GM18507 (cell line): Measurements from ENCODE around the gene CMIP.

Experiments
- DNase-seq: peaks from one replicate; pipeline ENCODE4 v3.0.0; 2011; ENCODE audit warnings: low read depth; ENCODE audit not compliant: insufficient read length; ENCODE audit errors: extremely low spot score
- FAIRE-seq: peaks from 2 replicates; lab custom pipeline; 2011; peaks lifted over from hg19 to GRCh38; lab: Jason Lieb, UNC

Gene CMIP

DNA sequence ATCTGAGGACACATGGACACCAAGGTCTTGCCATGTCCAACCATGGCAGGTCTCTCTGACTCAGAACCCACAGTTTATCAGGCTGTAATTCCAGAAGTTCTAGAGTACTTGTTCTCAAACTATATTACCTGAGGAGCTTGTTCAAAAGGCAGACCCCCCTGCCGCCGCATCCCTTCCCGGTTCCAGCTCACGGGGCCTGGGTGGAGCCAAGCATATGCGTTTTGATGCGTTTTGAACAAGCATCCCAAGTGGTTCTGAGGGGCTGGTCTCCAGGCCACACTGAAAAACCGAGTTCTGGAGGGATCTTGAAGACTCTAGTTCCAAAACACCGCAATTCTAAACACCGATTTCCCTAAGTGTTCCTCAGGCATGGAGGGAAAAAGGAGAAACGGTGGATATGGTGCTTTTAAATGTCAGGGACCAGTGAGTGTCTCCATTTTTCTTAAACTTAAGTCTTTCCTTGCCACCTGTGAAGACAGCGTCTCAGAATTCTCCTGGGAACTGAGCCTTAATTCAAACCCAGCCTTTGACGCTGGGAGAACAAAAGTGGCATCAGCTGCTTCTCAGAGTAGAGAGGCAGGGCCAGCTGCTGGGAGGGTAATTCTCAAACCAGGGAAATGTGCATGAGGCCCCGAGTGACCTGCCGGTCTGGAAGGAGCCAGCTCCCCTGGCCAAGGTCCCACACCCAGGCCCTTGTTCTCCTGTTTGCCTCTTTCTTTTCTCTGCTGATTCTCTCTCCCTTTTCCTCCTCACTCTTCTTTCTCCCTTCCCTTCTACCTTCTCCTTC, 250.1 kb downstream of the CMIP start:
- DNase-seq: no peak

DNA sequence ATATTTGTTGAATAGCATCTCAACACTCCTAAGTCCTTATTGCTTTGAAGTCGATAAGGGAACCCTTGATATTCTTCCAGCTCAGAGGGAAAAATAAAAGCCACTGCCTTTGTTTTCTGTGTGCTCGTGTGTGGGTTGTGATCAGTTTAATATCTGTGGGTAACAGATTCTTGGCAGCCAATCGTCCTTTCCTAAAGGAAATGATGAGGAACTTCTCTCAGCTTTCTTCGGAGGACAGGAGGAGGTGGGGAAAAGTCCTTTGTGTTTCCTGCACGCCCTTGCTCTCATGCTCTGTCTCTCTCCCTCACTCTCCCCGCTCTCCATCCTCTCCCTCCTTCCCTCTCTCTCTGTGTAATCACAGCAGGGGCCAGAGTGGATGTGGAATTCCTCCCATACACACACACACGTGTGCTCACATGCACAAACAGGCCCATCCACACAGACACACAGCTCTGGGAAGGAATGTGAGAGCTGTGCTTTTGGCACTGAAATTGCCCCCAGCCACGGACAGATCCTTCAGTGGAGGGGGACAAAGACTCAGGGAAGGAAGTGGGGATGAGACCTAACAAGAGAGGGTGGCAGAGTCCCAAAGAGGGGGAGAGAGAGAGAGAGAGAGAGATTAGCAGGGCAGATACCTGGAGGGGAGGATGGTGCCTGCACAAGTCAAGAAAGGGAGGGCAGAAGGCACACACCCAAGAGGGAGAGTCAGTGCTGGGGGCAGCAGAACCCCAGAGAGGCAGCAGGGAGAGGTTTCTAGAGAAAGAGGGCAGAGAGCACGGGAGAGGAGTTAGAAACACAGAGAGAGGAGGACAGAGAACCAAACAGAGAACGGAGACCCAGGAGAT, 250.9 kb downstream of the CMIP start:
- no peak for FAIRE-seq
- no peak for DNase-seq

More for the DNA sequence above, 250.1 kb downstream of the CMIP start:
- no peak for FAIRE-seq

DNA sequence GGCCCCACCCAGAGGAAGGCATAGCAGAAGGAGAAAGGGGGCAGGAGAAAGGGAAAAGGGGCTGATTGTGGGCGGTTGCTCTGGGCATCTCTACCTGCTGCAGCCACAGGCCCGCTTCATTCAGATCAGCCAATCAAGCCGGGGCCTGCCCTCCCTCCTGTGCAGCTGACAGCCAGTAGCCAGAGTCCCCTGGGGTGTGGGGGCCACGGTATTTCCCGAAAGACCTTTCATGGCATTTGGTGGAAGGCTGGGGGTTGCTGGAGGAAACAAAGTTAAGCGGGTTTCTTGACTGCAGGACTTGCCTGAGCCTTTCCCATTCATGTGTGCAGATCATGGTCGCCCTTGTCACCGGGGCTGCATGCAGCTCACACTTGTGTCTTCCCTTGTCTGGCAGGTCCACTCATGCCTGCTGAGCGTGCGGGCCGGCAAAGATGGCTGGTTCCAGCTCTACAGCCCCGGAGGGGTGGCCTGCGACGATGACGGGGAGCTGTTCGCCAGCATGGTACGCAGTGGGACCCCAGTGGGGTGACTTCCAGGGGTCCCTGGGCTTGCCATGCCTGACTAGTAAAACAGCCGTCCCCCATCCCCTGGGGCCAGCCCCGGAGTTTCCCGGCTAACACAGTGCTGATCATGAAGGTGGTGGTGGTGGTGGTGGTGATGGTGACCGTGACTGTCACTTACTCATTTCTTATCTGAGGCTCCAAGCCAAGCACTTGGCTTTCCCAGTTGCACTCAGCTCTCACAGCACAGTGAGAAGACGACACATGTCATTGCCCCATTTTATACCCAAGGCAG, 251.8 kb downstream of the CMIP start:
- FAIRE-seq (no peak), DNase-seq (no peak)

DNA sequence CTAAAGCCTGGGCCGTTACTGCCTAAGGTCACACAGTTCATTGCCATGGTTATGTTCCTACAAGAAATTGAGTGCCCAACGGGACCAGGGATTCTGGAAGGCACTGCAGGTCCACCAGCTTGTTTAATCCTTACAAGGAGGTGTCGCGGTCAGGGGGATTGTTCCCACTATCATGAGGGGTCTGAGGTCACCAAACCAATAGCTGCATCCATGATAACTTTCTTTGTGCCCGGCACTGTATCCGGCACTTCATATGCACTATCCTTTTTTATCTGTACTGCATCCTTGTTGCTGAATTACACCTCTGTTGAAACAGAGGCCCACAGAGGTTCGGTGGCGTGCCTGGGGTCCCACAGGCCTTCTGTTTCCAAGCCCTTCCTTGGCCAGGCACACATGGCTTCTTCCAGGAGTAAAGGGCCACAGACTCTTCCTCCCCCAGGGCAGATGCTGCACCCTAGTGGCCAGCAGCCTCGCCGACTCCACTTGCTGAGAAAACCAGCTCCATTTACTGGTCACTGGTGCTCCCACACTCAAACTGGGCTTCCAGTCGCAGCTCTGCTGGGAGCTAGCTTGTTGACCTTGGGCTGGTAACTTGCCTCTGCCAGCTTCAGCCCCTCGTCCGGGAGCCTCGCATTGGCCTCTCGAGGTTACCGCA, 252.5 kb downstream of the CMIP start:
- peak; percentile 35 for DNase-seq
- FAIRE-seq: peak; percentile 42

DNA sequence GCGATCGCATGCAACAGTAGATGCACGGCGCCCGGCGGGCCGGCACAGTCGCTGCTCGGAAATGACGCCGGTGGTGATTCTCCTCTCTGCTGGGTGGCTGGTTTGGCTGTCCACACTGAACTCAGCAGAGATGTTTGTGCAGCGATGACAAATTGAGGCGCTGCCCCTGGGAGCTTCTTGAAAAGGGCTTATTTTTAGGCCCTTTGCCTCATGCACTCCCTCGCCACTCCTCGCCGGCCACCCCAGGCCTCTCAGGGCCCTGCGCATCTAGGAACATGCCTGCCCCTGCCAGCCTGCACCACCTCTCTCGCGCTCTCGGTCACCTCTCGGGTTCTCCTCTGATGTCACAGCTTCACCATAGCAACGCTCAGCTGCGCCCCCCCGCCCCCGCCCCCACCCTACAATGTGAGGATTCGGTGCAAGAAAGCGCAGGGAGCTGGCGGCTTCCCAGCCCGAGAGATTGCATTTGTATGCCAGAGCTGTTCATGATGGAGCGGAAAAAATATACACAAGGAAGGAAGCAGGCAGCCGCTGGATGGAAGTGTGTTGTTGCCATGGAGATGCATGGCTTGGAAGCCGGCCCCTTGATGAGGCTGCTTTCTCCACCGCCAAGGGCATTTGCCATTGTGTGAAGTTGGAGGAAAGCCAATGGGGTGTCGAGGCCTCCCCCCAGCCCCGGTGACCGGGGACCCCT, 253.2 kb downstream of the CMIP start:
- FAIRE-seq: no peak
- no peak for DNase-seq

DNA sequence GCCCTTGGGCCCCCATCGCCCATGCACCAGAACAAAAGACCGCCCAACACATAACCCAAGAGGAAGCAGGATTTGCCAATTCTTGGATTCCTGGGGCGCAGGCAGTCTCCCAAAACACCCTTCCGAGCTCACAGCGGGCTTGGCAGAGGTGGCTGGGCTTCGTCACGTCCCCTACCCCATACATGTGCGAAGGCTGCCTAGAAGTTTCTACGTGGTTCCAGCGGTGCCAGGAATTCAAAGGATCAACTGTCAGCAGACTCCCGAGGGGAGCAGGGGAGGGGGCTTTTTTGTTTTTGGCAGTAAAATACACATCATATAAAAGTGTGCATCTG, 253.7 kb downstream of the CMIP start:
- FAIRE-seq (no peak), DNase-seq (no peak)

DNA sequence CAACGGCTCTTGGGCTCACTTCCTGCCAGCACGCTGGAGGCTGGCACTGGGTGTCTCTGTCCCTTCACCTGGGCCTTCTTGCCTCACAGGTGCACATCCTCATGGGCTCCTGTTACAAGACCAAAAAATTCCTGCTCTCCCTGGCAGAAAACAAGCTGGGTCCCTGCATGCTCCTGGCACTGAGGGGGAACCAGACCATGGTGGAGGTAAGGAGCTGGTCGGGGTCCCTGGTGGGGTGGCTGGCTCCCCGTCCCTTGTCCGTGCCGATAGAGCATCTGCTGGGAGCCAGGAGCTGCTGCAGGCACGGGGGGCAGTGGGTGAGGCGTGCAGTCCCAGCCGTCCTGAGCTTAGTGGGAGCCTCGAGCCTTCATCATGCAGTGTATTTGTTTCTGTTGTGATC, 255.0 kb downstream of the CMIP start:
- FAIRE-seq (no peak), DNase-seq (no peak)

DNA sequence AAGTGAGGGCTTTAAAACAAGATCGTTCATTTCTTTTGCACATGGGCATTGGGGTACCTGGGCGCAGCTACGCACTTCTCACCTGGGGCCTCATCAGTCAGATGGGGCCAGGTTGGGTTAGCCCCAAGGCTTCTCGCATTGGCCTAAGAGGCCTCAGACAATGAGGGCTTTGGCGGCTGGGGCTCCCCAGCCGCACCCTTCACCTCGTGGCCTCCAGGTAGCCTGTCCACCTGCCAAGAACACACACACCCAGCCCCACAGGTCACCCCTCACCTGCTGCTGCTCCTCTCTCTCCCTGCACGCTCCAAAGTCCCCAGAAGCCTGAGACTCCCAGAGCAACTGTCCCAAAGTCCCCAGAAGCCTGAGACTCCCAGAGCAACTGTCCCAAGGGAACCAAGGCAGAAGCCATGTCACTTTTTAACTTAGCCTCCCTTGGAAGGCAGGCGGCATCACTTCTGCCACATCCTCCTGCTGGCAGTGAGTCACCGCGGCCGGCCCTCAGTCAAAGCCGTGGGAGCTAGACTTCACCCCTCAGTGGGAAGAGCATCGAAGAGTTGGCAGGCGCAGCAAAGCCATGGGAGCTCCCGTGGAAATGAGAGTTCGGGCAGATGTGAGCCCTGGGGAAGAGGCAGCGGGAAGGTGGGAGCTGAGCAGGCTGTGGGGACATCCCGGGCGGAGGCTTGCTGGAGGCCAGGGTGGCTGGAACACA, 255.6 kb downstream of the CMIP start:
- DNase-seq (no peak), FAIRE-seq (no peak)

DNA sequence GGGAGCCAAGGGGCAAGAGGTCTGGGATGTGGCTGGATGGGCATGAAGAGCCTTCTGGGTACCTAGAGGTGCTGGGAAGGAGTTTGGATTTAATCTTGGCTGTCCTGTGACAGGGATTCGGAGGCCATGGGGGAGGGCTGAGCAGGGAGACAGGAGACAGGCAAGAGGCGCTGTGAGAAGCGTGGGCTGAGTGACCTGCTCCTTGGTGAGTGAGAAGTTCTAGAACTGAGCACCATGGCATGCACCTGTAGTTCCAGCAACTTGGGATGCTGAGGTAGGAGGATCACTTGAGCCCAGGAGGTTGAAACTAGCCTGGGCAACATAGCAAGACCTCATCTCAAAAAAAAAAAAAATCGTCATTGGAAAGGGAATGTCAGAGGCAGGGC, 256.2 kb downstream of the CMIP start:
- no peak for DNase-seq
- FAIRE-seq: no peak

DNA sequence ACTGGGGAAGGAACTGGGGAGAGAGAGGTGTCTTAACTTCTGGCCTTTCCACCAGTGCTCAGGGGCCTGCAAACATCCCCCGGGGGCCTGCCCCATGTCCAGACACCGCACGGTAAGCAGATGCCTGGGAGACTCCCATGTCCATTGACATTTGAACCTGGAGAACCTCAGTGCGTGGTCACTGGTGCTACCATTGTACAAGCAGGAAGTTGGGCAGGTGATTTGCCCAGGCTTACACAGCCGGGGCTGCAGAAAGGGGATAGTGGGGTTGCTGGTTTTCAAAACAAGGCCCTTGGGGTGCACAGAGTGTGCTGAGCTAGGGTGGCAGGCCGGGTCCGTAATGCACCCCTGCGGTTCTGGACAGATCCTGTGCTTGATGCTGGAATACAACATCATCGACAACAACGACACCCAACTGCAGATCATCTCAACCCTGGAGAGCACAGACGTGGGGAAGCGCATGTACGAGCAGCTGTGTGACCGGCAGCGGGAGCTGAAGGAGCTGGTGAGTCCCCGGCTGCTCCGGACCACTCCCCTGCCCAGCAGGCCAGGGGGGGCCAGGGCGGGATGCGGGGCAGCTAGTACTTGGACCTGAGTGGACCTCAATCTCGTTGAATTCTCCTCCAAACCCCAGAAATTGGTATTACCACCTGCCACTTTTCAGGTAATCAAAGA, 256.8 kb downstream of the CMIP start:
- no peak for FAIRE-seq
- DNase-seq: no peak

DNA sequence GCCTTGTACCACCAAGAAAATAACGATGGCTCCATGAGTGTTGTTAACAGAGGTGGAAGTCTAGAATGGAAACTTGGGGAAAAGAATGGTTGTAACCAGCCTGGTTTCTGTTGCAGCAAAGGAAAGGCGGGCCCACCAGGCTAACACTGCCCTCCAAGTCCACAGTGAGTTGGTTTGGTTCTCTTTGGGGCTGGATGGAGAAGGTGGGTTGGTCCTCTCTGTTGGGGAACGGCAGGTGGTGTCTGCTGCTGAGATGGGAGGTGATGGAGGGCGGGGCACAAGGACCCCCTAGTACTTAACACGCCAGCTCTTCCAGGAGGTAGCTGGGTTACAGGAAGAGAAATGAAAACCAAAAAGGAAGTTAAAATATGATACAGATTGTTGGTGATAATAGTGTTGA, 257.9 kb downstream of the CMIP start:
- FAIRE-seq: no peak

DNA sequence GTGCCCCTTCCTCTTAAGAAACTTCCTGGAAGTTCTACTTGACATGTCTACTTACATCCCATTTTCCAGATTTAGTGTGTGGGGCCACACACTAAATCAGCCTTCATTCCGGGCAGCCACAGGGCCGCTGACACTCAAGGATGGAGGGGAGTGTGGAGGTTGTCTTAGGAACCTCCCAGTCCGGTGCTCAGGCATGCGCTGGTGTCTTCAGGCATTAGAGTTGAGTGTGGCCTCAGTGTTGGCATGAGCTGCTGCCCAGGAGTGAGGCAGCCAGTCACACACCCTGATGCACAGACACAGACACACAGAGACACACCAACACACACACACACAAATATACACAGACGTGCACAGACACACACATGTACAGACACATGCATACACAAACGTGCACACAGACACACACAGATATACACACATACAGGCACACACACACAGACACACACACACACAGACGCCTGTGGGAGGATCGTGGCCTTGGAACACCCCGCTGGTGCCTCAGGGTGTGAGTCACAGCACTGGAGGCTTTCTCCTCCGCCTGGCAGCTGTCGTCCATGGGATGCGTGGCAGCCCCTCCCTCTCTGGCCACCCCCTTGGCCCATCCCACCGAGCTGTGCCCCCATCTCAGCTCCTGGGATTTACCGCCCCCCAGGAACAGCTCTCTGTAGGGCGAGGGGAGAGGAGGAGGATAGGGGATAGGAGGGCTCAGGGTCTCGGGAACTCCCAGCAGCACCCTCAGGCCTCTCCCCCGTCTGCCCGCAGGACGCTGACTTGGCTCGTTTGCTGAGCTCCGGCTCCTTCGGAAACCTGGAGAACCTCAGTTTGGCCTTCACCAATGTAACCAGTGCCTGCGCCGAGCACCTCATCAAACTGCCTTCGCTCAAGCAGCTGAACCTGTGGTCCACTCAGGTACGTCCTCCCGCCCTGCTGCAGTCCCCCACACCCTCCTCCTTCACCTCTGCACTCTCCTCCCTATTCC, 258.9 kb downstream of the CMIP start:
- FAIRE-seq (no peak), DNase-seq (no peak)

More for the DNA sequence above, 257.9 kb downstream of the CMIP start:
- no peak for DNase-seq

DNA sequence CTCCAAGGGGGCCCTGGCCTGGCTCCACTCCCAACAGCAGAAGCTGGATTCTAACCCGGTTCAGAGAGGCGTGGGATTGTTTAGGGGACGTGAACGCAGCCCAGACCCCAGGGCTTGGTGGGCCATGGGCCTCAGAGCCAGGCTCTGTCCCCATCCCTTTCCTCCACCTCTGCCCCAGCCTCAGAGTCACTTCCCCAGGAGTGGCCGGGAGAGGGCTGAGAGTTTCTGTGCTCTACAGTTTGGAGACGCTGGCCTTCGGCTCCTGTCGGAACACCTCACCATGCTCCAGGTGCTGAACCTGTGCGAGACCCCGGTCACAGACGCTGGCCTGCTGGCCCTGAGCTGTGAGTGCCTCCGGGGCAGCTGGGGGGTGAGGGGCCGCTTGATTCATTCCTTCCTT, 260.7 kb downstream of the CMIP start:
- no peak for DNase-seq
- FAIRE-seq: no peak

DNA sequence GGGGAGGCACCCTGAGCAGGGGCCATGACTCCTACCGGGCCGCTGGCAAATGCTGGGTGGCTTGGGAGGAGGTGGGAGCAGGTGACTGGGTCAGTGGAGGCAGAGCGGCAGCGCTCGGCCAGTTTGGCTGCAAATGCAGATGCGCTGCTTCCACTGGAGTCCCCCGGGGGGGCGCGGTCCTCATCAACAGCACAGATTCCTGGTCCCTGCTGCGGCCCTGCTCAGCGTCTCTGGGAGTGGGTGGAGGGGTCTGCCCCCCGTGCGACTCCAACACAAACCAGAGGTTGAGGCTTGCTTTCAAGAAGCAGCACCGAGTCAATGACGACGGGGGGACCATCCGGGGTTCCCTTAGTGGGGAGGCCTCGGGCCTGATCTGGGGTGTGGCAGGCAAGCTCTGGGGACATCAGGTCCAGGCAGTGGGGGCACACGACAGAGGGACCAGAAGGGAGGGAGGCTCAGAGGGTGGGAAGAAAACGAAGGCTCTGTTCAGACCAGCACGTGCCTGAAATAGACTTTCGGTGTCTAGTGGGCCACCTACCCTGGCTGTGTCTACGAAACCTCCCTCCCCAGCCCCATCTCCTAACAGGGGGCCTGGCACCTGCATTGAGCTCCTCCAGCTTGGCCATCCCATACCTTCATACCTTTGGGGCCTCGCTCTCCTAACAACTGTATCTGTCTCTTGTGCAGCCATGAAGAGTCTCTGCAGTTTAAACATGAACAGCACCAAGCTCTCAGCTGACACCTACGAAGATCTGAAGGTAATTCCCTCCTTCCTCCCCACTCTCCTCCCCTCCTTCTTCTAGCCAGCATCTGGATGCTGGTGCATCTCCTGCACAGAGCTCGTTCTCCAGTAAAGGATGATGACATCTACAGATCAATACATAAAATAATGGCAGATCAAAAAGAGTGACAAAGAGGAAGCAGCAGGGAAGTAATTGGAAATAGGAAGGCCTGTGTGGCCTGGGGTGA, 262.0 kb downstream of the CMIP start:
- DNase-seq (no peak), FAIRE-seq (no peak)

DNA sequence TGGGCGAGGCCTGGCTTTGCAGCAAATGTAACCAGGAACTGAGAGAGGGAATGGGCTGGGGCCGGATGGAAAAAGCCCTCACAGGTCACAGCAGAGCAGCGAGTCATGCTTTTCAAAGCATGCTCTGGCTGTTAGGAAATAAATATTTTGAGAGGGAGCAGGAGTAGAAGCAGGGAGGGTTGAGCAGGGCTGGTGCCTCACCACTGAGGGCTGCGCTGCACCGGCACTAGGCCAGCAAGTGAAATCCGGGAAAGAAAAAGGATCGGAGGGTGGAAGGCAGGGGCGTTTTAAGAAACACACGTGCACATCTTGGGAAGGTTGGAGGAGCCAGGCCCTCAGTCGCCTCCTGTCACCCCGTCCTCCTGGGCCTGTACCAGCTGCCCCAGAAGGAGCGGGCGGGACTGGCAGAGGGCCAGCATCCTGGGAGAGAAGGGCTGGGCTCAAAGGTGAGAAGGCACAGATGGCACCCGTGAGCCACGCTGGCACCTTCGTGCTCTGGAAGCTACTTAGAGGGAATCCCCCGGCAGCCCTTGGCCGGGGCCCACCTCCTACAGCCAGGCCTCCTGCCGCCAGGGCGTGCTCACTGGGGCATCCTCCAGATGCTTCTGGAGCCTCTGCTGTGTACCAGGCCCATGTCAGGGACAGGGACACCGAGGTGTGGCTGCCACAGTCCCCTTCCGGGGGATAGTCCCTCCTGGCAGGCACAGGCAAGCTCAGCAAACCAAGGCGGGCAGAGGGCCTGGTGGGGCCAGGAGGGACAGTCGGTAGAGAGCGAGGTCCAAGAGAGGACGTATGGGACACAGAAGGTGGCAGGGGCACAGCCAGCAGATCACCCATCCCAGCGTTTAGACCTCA, 263.0 kb downstream of the CMIP start:
- DNase-seq: no peak
- no peak for FAIRE-seq
